ENCODE measurements around the gene SPAG5. TPM values are rescaled to one million over a fixed set of nuclear protein-coding genes. Genes with fewer than 3 reads are reported as not detected.

The SPAG5 gene
- total and polyA plus RNA-seq, 2 experiments from 2014 or later = 27.0 to 52.7 TPM

DNA sequence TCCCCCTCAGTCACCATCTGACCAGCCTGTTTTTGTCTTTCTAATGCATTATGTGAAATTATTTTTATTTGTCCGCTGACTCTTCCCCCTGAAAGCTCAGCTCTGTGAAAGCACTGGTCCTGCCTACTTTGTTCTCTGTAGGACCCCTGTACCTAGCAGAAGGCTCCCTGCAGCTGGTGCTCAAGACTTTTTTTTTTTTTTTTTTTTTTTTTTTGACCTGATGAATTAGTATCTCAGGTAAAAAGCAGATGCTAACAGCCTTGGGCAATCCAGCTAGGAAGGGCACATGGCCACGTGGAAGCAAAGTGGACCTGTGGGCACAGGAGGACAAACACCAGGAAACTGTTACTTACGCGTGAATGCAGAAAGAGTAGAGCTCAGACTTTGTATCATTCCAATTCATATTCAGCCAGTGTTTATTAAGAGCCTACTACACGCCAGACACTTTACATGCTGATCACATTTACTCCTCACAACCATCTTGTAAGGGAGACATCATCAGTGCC, 45.8 kb downstream of the SPAG5 start:
- H3K27me3 ChIP-seq = no peaks in the 10 kb centered on the region
- no peak overlapping the region for H3K27ac ChIP-seq
- DNase-seq (ENCODE audit: low read depth in 1 of 2, low spot score in 1 of 2) = no peak
- H3K4me3 ChIP-seq = peak overlapping the region; percentile 71
- TF ChIP-seq, protein P1, sequence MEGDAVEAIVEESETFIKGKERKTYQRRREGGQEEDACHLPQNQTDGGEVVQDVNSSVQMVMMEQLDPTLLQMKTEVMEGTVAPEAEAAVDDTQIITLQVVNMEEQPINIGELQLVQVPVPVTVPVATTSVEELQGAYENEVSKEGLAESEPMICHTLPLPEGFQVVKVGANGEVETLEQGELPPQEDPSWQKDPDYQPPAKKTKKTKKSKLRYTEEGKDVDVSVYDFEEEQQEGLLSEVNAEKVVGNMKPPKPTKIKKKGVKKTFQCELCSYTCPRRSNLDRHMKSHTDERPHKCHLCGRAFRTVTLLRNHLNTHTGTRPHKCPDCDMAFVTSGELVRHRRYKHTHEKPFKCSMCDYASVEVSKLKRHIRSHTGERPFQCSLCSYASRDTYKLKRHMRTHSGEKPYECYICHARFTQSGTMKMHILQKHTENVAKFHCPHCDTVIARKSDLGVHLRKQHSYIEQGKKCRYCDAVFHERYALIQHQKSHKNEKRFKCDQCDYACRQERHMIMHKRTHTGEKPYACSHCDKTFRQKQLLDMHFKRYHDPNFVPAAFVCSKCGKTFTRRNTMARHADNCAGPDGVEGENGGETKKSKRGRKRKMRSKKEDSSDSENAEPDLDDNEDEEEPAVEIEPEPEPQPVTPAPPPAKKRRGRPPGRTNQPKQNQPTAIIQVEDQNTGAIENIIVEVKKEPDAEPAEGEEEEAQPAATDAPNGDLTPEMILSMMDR (IDR thresholded peaks at IDR 0.05; ENCODE audit: low read depth, low read length) = no peak
- H3K36me3 ChIP-seq = peaks cover 27% of the 10 kb centered on the region
- H3K4me1 ChIP-seq (ENCODE audit: low read depth) = peaks cover 4% of the 10 kb centered on the region
- no peaks in the 10 kb centered on the region for H3K9me3 ChIP-seq (ENCODE audit: low read depth)

DNA sequence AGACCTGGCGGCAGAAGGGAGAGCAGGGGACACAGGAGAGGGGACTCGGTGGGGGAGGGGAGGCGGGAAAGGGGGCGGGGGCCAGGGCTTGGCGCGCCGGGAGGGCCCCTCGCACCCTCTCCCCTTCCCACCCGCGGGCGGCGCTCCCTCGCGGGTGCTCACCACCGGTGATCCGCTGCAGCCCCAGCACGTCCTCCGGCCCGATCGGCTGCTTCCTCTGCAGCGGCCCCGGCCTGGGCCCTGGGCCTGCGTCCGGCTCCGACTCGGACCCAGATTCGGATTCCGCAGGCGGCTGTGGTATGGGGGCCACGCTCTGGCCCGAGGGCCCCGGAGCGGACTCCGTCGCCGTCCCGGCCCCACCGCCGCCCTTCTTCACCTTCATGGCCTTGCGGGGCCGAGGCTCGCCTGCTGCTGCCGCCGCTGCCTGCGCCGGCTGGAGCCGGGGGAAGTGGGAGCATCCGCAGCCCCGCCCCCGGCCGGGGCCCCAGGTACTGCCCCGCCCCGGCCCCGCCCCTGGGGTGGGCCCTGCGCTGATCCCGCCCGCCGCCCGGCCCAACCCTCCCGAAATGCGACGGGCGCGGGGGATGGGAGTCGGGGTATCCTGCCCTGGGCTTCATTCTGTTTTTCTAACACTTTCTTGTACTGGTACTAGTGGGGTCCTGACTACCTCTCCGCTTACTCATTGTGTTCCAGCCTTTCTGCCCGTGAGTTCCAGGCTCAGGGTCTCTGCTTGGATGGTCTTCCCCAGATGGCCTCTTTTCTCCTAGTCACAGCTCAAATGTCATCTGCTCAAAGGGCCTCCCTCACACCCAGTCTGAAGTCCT, 46.4 kb downstream of the SPAG5 start, which contains the start of gene UNC119:
TSS of gene UNC119 (minus strand) at position 449 of the 824 bp plus-strand sequence. CDS start at position 382, 67 bp downstream.
- H3K36me3 ChIP-seq = peaks cover 24% of the 10 kb centered on the region
- H3K4me1 ChIP-seq (ENCODE audit: low read depth) = peaks cover 4% of the 10 kb centered on the region
- H3K4me3 ChIP-seq = peak within 1 kb of the TSS; percentile 71
- H3K27ac ChIP-seq = peak within 1 kb of the TSS; percentile 45
- DNase-seq (ENCODE audit: low read depth in 1 of 2, low spot score in 1 of 2) = peak; percentile 73 to 92
- TF ChIP-seq, protein P1 (IDR thresholded peaks at IDR 0.05; ENCODE audit: low read depth, low read length) = no peak
- H3K9me3 ChIP-seq (ENCODE audit: low read depth) = no peaks in the 10 kb centered on the region
- no peaks in the 10 kb centered on the region for H3K27me3 ChIP-seq

DNA sequence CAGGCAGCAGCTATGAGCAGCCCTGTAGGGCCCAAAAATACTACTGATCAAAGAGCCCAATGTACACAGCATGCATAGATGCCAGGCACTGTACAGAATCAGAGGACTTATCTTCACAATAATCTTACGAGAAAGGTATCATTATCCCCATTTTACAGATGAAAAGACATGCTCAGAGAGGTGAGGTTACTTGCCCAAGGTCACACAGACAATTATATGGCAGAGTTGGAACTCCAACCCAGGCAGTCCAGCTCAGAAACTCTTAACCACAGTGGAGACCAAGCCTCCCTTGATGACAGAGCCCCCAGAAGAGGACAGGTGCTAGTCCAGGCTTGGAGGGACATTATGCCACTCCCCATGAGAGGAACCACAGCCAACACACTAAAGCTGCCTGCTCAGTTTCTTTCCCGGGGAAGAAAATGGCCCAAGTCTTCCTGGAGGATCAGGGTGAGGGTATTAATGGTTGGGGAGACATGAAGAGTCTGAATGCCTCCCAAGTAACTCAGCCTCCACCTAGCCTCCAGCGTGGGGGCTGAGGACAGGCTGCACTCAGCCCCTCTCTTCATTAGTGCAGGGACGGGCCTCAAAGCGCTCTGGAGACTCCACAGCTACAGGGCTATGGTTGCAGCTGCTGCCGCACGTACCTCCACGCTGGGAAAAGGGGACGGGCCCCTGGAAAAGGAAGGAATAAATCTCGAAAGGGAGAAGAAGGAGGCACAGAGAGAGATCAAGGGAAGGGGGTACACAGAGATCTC, 47.2 kb downstream of the SPAG5 start:
- Histone ChIP-seq H3K27ac (peak overlapping the region; percentile 45), H3K9me3 (ENCODE audit: low read depth) (no peaks in the 10 kb centered on the region), H3K27me3 (no peaks in the 10 kb centered on the region), H3K4me3 (peak overlapping the region; percentile 71), H3K36me3 (peaks cover 29% of the 10 kb centered on the region), H3K4me1 (ENCODE audit: low read depth) (peaks cover 4% of the 10 kb centered on the region)
- TF ChIP-seq, protein P1 (IDR thresholded peaks at IDR 0.05; ENCODE audit: low read depth, low read length) = no peak
- peak; percentile 16 to 49 for DNase-seq (ENCODE audit: low read depth in 1 of 2, low spot score in 1 of 2)

DNA sequence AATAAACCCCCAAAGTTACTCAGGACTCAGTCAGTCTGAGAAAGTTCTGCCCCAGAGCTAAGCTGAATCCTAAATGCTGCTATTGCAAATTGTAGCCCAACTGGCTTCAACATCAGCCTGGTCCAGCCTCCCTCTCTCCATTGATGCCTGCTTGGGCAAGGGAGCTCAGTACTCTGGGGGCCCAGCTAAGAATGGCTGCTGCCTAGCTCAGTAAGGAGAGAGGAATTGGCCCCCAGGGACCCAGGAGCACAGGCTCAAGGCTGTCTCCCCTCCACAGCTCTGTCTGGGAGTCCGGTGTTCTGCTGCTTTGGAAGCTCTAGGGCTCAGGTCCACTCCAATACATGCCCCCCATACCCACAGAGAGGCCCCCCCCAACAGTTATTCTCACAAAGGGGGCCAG, 48.0 kb downstream of the SPAG5 start:
- peaks cover 26% of the 10 kb centered on the region for H3K36me3 ChIP-seq
- peaks cover 4% of the 10 kb centered on the region for H3K4me1 ChIP-seq (ENCODE audit: low read depth)
- TF ChIP-seq, protein P1 (IDR thresholded peaks at IDR 0.05; ENCODE audit: low read depth, low read length) = no peak
- DNase-seq (ENCODE audit: low read depth in 1 of 2, low spot score in 1 of 2) = no peak
- no peaks in the 10 kb centered on the region for H3K27me3 ChIP-seq
- no peak overlapping the region for H3K4me3 ChIP-seq
- H3K9me3 ChIP-seq (ENCODE audit: low read depth) = no peaks in the 10 kb centered on the region
- no peak overlapping the region for H3K27ac ChIP-seq

DNA sequence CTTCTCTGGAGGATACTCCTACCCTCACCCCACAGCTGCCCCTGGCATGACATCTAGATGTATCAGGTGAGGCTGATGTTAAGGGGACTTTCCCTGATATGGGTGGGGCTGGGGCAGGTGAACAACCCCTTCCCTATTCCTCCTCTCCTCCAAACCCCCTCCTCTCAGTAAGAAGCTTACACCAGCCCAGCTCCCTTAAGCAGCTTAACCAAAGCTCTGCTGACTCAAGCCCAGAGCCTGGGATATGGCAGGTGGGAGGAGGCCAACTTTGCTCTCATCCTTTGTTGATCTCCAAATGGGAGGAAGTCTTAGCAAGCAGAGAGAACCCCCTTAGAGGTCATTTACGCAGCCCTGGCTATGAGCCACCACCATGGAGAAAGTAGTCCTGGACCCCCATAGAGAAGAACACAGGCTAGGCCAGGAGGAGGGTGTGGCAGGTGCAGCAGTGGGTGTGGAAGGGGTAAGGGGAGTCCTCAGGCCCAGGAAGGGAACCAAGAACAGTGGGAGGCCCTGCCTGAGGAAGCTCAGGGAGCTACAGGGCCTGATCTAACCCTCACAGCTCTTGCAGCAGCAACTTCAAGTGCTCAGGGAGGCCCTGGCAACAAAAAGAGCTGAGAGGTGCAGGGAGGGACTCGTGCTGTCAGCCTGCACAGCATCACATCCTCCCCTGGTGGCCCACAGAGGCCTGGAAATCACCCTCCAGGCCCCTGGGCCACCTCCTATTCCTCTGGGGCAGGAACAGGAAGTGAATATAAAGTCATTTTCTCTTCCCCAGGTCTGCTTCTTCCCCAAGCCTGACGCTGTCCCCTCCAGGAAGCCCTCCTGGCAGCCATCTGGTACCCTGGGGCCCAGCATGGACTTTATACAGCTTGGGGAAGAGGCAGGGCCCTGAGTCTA, 49.3 kb downstream of the SPAG5 start:
- Histone ChIP-seq H3K27me3 (no peaks in the 10 kb centered on the region), H3K4me3 (no peak overlapping the region), H3K4me1 (ENCODE audit: low read depth) (peaks cover 4% of the 10 kb centered on the region), H3K27ac (no peak overlapping the region), H3K9me3 (ENCODE audit: low read depth) (no peaks in the 10 kb centered on the region), H3K36me3 (peaks cover 17% of the 10 kb centered on the region)
- TF ChIP-seq, protein P1 (IDR thresholded peaks at IDR 0.05; ENCODE audit: low read depth, low read length) = no peak
- DNase-seq (ENCODE audit: low read depth in 1 of 2, low spot score in 1 of 2) = no peak
